GM23338 (cell line): ENCODE data around the gene LPP. TPM values are rescaled to one million over a fixed set of nuclear protein-coding genes. Genes with fewer than 3 reads are reported as not detected.
A peak's percentile ranks its signal among the peaks of the same experiment; 100 is the strongest.
"Not testable (repeated sequence)": the region's sequence is repeated elsewhere in the genome, so short reads cannot be mapped to it uniquely, and the experiment has no call there.

Experiments used
- ATAC-seq: fragments of 200-7000 bp; cut with Tn5 transposase; 3 replicates; pipeline ENCODE4 v1.9.1; 2020
- DNase-seq: peaks from one replicate; pipeline ENCODE4 v3.0.0-alpha.2; 2015; ENCODE audit warnings: low spot score
- H2AFZ ChIP-seq: fragments of 200-600 bp; sonication (generic); 2 replicates; pipeline ENCODE4 v1.8.0; 2016; ENCODE audit warnings: antibody characterized with exemption, mild to moderate bottlenecking, moderate library complexity
- H3F3A ChIP-seq: fragments of 200-600 bp; sonication (generic); replicated peaks from 2 replicates; pipeline ENCODE4 v1.8.0; 2017; ENCODE audit warnings: antibody characterized with exemption, mixed run types, low read depth
- H3K27ac ChIP-seq: fragments of 200-600 bp; sonication (generic); 2 replicates; pipeline ENCODE4 v1.6.1; 2016; ENCODE audit warnings: low read depth
- H3K27me3 ChIP-seq: fragments of 200-600 bp; sonication (generic); 2 replicates; pipeline ENCODE4 v1.8.0; 2016; ENCODE audit warnings: mild to moderate bottlenecking, mixed run types, moderate library complexity; ENCODE audit not compliant: insufficient read depth
- H3K36me3 ChIP-seq: fragments of 200-600 bp; sonication (generic); 2 replicates; pipeline ENCODE4 v1.8.0; 2016; ENCODE audit warnings: mild to moderate bottlenecking; ENCODE audit not compliant: insufficient read depth
- H3K4me1 ChIP-seq: fragments of 200-600 bp; sonication (generic); 2 replicates; pipeline ENCODE4 v1.8.0; 2016; ENCODE audit warnings: mild to moderate bottlenecking, moderate library complexity; ENCODE audit not compliant: insufficient read depth
- H3K4me2 ChIP-seq: fragments of 200-600 bp; sonication (generic); 2 replicates; pipeline ENCODE4 v1.7.1; 2017; ENCODE audit warnings: mixed run types
- H3K4me3 ChIP-seq: fragments of 200-600 bp; sonication (generic); 2 replicates; pipeline ENCODE4 v1.6.1; 2016; ENCODE audit warnings: mixed run types
- H3K79me2 ChIP-seq: fragments of 200-600 bp; sonication (generic); replicated peaks from 2 replicates; pipeline ENCODE4 v1.8.0; 2017; ENCODE audit warnings: mild to moderate bottlenecking; ENCODE audit not compliant: insufficient read depth
- H3K9me2 ChIP-seq: fragments of 200-600 bp; sonication (generic); 2 replicates; pipeline ENCODE4 v1.8.0; 2017; ENCODE audit not compliant: insufficient read depth
- H4K20me1 ChIP-seq: fragments of 200-600 bp; sonication (generic); replicated peaks from 2 replicates; pipeline ENCODE4 v1.8.0; 2017; ENCODE audit warnings: mild to moderate bottlenecking; ENCODE audit not compliant: insufficient read depth
- H3K27ac Mint-ChIP-seq: 2 replicates; pipeline ENCODE4 v1.8.0; 2020; ENCODE audit warnings: inconsistent platforms, mild to moderate bottlenecking, moderate library complexity, mixed read lengths
- H3K27me3 Mint-ChIP-seq: 3 replicates; pipeline ENCODE4 v1.8.0; 2022; ENCODE audit warnings: low read depth, mild to moderate bottlenecking, moderate library complexity, mixed read lengths, inconsistent platforms; ENCODE audit not compliant: insufficient read depth, poor library complexity
- H3K36me3 Mint-ChIP-seq: 3 replicates; pipeline ENCODE4 v1.8.0; 2021; ENCODE audit warnings: low read depth, mild to moderate bottlenecking, inconsistent platforms, moderate library complexity, mixed read lengths
- H3K4me1 Mint-ChIP-seq: 3 replicates; pipeline ENCODE4 v1.8.0; 2020; ENCODE audit warnings: mild to moderate bottlenecking, inconsistent platforms, mixed read lengths
- H3K4me3 Mint-ChIP-seq: 3 replicates; pipeline ENCODE4 v1.8.0; 2021; ENCODE audit warnings: moderate library complexity, mild to moderate bottlenecking, inconsistent platforms, mixed read lengths
- H3K9me3 Mint-ChIP-seq: 3 replicates; pipeline ENCODE4 v1.8.0; 2020; ENCODE audit warnings: moderate library complexity, mild to moderate bottlenecking, inconsistent platforms, mixed read lengths
- ETS1 ChIP-seq: IDR thresholded peaks from 2 replicates; pipeline ENCODE4 v1.6.1; 2016; ENCODE audit warnings: antibody characterized with exemption
- EZH2 ChIP-seq: fragments of 200-600 bp; sonication (generic); IDR thresholded peaks from one replicate; pipeline ENCODE4 v1.8.0; 2017; ENCODE audit warnings: antibody characterized with exemption, mild to moderate bottlenecking, low read depth; ENCODE audit not compliant: unreplicated experiment
- EZH2phosphoT487 ChIP-seq: fragments of 200-600 bp; sonication (generic); IDR thresholded peaks from one replicate; pipeline ENCODE4 v1.8.1; 2018; ENCODE audit warnings: antibody characterized with exemption; ENCODE audit not compliant: unreplicated experiment
- JUNB ChIP-seq: IDR thresholded peaks from one replicate; pipeline ENCODE4 v1.6.1; 2016; ENCODE audit warnings: antibody characterized with exemption; ENCODE audit not compliant: unreplicated experiment
- NANOG ChIP-seq: IDR thresholded peaks from 2 replicates; pipeline ENCODE4 v1.6.1; 2016; ENCODE audit warnings: antibody characterized with exemption, borderline replicate concordance
- POLR2AphosphoS5 ChIP-seq: IDR thresholded peaks from 2 replicates; pipeline ENCODE4 v1.6.1; 2016; ENCODE audit warnings: antibody characterized with exemption, low read depth
- REST ChIP-seq: IDR thresholded peaks from one replicate; pipeline ENCODE4 v1.6.1; 2018; ENCODE audit warnings: antibody characterized with exemption; ENCODE audit not compliant: unreplicated experiment
- ZNF114 ChIP-seq: fragments of 250-450 bp; sonication (Bioruptor Pico); IDR thresholded peaks from 2 replicates; pipeline ENCODE4 v1.5.0; 2020; ENCODE audit warnings: mild to moderate bottlenecking, moderate library complexity
- ZNF331 ChIP-seq: fragments of 250-450 bp; sonication (Bioruptor Pico); IDR thresholded peaks from 2 replicates; pipeline ENCODE4 v1.5.0; 2020; ENCODE audit warnings: low read depth, mild to moderate bottlenecking, moderate library complexity
- ZNF462 ChIP-seq: fragments of 250-450 bp; sonication (Bioruptor Pico); IDR thresholded peaks from 2 replicates; pipeline ENCODE4 v1.5.0; 2020; ENCODE audit warnings: mild to moderate bottlenecking, moderate library complexity
- polyA plus RNA-seq: library from polyadenylated mRNA; unstranded; fragments of >200 nt; fragmentation: Nextera tagmentation; extraction: Ambion mirVana; gene quantifications from 2 replicates; pipeline ENCODE4 v1.2.1, GENCODE V29; 2016
- total RNA-seq: library from RNA; depleted of rRNA; stranded (reverse); fragments of >200 nt; shearing (Covaris generic); gene quantifications from 2 replicates; pipeline ENCODE4 v1.2.3, GENCODE V29; 2014

Gene LPP
- total and polyA plus RNA-seq, 2 experiments from 2014 or later, result 23.0 to 35.2 TPM

GRCh38 chr3:188636292-188636691 is 482.3 kb downstream of the LPP start:
- Mint-ChIP-seq H3K36me3 (peaks cover 25% of the 10 kb centered on the region), H3K9me3 (peaks cover 20% of the 10 kb centered on the region)
- ATAC-seq, H3K4me3 Mint-ChIP-seq, H3K27ac Mint-ChIP-seq, H3K36me3 ChIP-seq, H3K27me3 ChIP-seq, H3K79me2 ChIP-seq, H3K4me3 ChIP-seq, H3K27ac ChIP-seq, H3K4me1 ChIP-seq, H4K20me1 ChIP-seq, H3K27me3 Mint-ChIP-seq, H3F3A ChIP-seq, H3K4me1 Mint-ChIP-seq, H3K9me2 ChIP-seq, DNase-seq, H2AFZ ChIP-seq: not testable (repeated sequence)
- H3K4me2 ChIP-seq, result peak overlapping the region; percentile 43; the same call in 1 of the 2 replicates

GRCh38 chr3:188641076-188641475 is 487.1 kb downstream of the LPP start:
- Histone ChIP-seq H4K20me1 (no peaks in the 10 kb centered on the region), H3K4me2 (no peak overlapping the region), H3K79me2 (no peaks in the 10 kb centered on the region), H3K4me3 (no peak overlapping the region), H3K4me1 (no peaks in the 10 kb centered on the region; the same call in 1 of the 2 replicates), H3K9me2 (no peaks in the 10 kb centered on the region), H3K27me3 (no peaks in the 10 kb centered on the region), H2AFZ (no peak overlapping the region), H3K27ac (no peak overlapping the region), H3F3A (no peaks in the 10 kb centered on the region), H3K36me3 (no peaks in the 10 kb centered on the region)
- H3K27me3 Mint-ChIP-seq, result no peaks in the 10 kb centered on the region
- H3K36me3 Mint-ChIP-seq, result peaks cover 8% of the 10 kb centered on the region; the same call in 2 of the 3 replicates
- peaks cover 5% of the 10 kb centered on the region; the same call in 2 of the 3 replicates for H3K9me3 Mint-ChIP-seq
- no peaks in the 10 kb centered on the region for H3K4me1 Mint-ChIP-seq
- no peak overlapping the region for H3K4me3 Mint-ChIP-seq
- DNase-seq, result no peak
- ATAC-seq, result no peak
- no peak overlapping the region for H3K27ac Mint-ChIP-seq
- no peak for TF ChIP-seq ZNF462
- no peak for TF ChIP-seq POLR2AphosphoS5
- no peak for TF ChIP-seq ZNF114 (CRISPR knock-in tag)
- no peak for TF ChIP-seq REST
- no peak for TF ChIP-seq EZH2phosphoT487
- no peak for TF ChIP-seq JUNB
- no peak for TF ChIP-seq ETS1
- no peak for TF ChIP-seq NANOG
- TF ChIP-seq EZH2, result no peak
- no peak for TF ChIP-seq ZNF331 (CRISPR knock-in tag)
